Astrocyte of the cerebellum (primary cell): Measurements from ENCODE around the gene SLC19A1.

ENCODE experiments used
- DNase-seq: peaks from one replicate; pipeline ENCODE4 v3.0.0-alpha.2; 2011; ENCODE audit warnings: low read depth
- H3K4me3 ChIP-seq: 2 replicates; pipeline ENCODE4 v1.5.1; 2011; ENCODE audit warnings: mild to moderate bottlenecking, low read depth, low read length, moderate library complexity
- CTCF ChIP-seq: IDR thresholded peaks from 2 replicates; pipeline ENCODE4 v1.5.1; 2012; ENCODE audit warnings: low read length, low read depth, moderate library complexity, mild to moderate bottlenecking; ENCODE audit errors: missing control alignments
- in situ Hi-C: cut with HindIII; loops from 2 replicates; pipeline ENCODE4 v1.10.0; 2017; ENCODE audit warnings: low sequenced_read_pairs

SLC19A1 gene

GRCh38 chr21:45470773-45471524, 71.3 kb downstream of the SLC19A1 start:
- peak; percentile 81 for DNase-seq
- in situ Hi-C loops, result loop anchor here (25.0 kb wide), 1 partner anchor 134 kb away; no protein-coding TSS in a partner anchor
- TF ChIP-seq CTCF, result no peak
- H3K4me3 ChIP-seq, result no peak overlapping the region

GRCh38 chr21:45470087-45470515, 72.1 kb downstream of the SLC19A1 start:
- TF ChIP-seq CTCF, result no peak
- H3K4me3 ChIP-seq, result no peak overlapping the region
- in situ Hi-C loops, result loop anchor here (25.0 kb wide), 1 partner anchor 133 kb away; no protein-coding TSS in a partner anchor
- peak; percentile 28 for DNase-seq

- TF ChIP-seq CTCF, result no peak
- no peak overlapping the region for H3K4me3 ChIP-seq
- in situ Hi-C loops, result loop anchor here (25.0 kb wide), 1 partner anchor 132 kb away; no protein-coding TSS in a partner anchor
- DNase-seq, result no peak
These were observed 72.8 kb downstream of the SLC19A1 start for GRCh38 chr21:45469273-45470086.

- no peak for TF ChIP-seq CTCF
- in situ Hi-C loops, result loop anchor here (25.0 kb wide), 1 partner anchor 132 kb away; no protein-coding TSS in a partner anchor
- no peak overlapping the region for H3K4me3 ChIP-seq
- no peak for DNase-seq
These were observed 73.3 kb downstream of the SLC19A1 start for GRCh38 chr21:45468971-45469272.

- DNase-seq, result no peak
- H3K4me3 ChIP-seq, result no peak overlapping the region
- in situ Hi-C loops, result loop anchor here (25.0 kb wide), 1 partner anchor 131 kb away; no protein-coding TSS in a partner anchor
- TF ChIP-seq CTCF, result no peak
These were observed 73.9 kb downstream of the SLC19A1 start for GRCh38 chr21:45468051-45468970.
